HG03575 (cell line): ENCODE data around the gene DNAJB9.

Experiments used
- ATAC-seq: cut with Tn5 transposase; IDR thresholded peaks from one replicate; pipeline ENCODE4 v1.9.1; 2021; ENCODE audit not compliant: unreplicated experiment, insufficient number of reproducible peaks, low FRiP score; ENCODE audit errors: extremely low read depth

Gene DNAJB9

DNA sequence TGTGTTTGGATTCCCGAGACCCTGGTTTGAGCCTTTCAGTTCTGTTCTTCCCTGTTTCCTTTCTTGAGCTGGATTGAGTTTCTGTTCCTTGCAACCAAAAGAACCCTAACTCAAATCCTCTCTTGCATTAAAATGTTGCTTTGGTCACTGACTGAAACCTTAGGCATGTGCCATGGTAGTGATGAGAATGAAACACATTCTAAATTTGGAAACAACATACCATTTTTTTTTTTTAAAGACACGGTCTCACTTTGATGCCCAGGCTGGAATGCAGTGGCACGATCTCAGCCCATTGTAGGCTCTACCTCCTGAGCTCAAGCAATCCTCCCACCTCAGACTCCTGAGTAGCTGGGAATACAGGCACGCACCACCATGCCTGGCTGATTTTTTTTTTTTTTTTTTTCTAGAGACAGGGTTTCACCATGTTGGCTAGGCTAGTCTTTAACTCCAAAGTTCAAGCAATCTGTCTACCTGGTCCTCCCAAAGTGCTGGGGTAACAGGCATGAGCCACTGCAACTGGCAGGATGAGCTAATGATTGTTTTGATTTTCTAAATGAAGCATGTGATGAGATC lies 8.5 kb upstream of the DNAJB9 start:
- ATAC-seq, result no peak

DNA sequence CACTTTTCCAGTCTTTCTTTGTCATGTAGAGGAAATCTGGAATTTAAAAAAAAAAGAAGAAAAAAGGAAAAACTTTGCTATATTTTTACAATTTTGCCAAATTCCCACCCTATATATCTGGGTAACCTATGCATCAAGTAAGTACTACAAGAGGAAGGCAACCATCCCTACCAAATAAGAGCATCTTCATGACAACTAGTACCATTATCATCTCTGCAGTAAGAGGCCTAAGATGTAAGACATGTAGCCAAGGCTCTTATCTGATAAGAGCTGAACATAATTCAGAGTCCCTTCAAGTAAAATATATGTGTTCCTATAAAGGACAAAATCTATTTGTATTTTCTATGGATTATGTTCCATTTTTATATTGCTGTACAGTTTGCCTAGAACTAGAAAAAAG lies 3.7 kb upstream of the DNAJB9 start:
- ATAC-seq, result no peak

DNA sequence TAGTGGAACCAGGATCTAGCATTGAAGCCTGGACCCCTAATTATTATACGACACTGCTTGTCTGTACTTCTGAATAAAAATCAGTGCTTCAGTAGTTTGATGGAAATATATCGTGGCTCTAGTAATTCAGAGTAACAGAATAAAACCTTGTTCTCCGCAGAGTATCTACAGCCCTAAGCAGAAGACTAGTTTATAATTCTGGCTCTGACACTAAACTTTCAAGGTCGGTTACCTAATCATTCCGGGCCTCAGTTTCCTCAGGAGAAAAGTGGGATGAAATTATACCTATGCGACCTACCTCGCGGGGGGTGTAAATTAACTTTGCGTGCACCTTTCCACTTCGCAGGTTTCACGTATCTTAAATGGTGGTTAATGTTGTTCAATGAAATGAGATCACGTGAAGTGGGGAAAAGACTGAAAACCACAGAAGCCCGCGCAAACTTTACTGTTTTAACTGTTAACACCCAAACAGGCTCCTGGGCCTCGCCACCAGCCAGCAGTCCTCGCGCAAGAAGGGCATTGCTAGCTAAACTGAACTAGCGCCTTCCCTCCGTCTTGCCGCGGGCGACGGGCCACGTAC lies 783 bp upstream of the DNAJB9 start:
- no peak for ATAC-seq

DNA sequence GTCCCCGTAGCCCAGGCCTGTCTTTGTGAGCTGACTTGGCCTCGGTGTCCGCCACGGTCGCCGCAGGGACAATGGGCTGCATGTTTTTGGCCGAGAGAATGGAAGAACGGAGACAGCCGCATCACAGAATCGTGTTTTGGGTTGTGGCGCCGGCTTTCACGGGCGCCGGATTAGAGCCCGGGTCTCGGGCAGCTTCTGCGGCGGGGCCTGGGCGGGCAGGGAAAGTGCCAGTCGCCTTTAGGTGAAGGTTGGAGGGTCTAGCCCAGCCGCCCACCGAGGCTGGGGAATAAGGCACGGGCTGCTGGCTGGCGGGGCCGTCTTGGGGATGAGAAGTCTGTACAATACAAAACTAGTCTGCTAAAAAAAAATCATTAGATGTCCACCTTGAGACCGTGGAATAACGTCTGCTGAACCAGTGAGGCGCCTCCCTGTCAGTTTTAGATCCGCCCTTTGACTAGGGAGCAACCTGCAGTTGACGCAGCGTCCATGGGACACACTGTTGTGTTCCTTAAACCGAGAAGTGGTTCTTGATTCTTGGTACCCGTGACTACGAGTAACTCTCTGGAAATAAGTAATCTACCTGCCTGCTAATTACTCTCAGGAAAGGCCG lies 577 bp downstream of the DNAJB9 start:
- no peak for ATAC-seq

DNA sequence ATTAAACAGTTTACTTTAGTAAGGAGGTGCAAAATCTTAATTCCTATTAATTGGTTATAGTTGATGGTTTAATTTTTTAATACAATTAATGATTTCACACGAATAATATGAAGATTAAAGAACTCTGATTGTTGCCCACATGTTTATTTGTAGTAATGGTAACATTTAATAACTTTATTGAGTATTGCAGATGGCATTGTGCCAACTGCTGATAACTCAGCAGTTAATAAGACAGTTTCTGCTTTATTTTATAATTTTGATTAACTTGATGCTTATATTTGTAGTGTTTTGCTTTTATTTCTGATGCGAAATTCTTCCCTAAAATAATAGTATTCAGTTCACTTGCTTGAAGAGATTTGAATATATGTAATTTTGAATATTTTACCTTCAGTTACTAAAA lies 2.8 kb downstream of the DNAJB9 start:
- no peak for ATAC-seq

DNA sequence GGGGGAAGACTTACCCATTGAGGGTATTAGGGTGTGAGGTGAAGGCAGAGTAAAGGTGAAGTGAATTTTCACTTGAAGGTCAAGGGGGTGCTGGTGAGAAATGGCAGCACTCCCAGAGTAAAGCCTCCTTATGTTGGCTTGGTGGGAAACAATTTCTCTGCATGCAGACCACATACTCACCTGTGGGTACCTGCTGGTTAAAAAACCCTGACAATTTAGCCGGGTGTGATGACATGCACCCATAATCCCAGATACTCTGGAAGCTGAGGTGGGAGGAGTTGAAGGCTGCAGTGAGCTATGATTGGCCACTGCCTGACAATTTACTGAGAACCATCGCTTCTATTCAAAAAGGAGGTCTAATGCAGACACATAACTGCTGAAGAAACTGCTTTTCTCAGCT lies 5.5 kb downstream of the DNAJB9 start:
- ATAC-seq, result no peak

DNA sequence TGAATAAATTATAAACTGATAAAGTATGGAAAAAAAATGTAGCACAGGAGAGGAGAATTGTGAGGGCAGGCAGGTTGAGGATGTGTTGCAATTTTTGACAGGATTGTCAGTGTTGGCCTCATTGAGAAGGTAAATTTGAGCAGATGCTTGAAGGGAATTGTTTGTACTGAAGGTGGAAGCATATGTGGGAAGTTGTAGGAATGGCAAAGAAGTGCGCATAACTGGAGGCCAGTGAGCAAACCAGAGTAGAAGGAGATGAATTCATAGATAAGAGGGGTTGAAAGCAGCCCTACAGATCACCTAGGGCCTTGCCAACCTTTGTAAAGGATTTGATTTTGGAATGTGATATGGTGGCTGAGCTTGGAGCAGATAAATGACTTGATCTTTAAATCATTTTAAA lies 6.4 kb downstream of the DNAJB9 start:
- ATAC-seq, result no peak

DNA sequence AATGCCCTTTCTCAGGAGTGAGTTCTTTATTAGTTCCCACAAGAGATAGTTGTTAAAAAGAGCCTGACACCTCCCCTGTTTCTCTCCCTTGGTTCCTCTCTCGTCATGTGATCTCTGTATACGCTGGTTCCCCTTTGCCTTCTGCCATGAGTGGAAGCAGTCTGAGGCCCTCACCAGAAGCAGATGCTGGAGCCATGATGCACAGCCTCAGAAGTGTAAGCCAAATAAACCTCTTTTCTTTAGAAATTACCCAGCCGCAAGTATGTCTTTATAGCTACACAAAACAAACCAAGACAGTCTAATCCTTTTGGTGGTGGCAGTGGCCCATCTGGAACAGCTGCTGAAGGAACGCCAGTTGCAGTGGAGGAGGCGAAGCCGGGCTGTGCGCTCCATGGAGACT lies 9.3 kb downstream of the DNAJB9 start:
- ATAC-seq, result no peak

DNA sequence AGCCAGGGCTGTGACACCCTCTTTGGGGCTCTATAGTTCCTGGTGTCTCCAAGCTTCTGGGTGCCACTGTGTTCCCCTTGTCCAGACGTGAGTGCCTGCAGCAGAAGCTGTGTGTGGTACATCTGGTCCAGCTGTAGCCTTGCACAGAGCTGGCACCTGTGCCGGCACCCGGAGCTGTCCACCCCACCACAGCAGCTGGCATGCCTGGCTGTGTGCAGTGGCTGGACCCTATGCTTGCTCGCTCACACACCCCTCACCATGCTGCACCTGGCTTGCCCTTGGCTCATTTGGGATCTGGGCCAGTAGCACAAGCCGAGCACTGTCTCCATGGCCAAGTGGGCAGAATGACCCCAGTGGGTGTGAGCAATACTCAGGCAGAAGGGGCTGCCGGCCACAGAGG lies 10.6 kb downstream of the DNAJB9 start:
- ATAC-seq, result no peak

DNA sequence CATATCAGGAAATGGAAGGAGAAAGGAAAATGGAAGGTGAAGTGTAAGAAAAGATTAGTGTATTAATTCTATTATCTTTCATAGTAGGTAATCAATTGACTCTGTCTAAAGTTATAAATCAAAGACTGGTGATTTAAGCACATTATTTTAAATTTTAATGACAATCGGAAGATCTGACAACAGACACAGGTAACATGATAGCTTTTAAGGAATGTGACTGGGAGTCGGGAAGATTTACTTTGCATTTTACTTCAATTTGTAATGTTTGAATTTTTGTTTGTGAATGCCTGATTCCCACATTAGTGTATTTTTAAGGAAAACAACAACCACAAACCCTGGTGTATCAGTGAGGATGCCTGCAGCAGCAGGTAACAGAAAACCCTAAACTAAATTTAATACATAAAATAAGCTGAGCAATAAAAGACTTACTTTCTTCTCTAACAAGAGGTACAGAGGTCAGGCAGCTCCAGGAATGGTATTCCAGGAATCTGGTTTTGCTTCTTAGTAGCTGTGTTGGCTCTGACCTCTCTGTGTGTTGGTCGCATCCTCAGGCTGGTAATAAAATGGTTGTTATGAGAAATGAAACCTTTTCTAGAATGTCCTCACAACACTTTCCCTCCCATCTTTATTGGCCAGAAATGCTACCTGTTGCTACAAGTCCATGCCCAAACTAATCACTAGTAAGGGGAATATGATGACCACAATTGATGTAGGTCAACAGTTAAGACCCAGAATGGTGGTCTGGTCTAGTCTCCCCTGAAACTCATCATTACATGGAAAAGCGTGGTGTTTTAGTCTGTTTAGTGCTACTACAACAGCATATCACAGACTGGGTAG lies 12.2 kb downstream of the DNAJB9 start:
- ATAC-seq, result no peak

DNA sequence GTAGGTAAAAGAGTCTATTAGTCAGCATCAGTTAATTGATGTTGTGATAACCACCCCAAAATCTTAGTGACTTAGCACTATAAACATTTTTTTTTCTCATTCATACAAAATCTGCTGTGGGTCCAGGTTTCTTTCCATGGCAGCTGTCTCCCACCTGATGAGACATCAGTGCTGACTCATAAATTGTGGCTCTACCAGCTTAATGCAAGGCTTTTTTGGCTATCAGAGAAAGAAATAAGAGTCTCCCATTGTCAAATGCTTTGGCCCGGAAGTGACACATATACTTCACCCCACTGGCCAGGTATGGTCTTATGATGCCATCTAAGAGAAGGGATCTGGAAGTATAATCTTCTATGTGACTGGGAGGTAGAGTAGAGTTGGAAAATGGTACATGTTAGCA lies 14.5 kb downstream of the DNAJB9 start:
- ATAC-seq, result no peak

DNA sequence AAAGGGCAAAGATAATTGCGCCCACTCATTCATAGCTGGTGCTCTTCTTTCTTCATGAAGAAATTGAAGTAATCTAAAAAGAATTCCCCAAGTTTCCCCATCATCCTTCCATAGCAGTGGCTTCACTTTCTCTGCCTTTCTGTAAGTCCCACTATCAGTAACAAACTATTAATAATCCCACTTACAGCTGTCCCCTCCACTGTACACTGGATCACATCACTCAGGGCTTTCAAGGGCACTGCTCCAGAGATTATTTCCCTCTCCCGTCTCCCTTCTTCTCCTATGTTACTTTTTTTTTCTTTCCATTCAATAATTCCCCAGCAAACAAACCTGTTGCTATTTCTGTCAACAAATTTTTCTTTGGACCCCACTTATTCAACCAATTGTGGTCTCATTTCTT lies 16.2 kb downstream of the DNAJB9 start:
- ATAC-seq, result no peak

DNA sequence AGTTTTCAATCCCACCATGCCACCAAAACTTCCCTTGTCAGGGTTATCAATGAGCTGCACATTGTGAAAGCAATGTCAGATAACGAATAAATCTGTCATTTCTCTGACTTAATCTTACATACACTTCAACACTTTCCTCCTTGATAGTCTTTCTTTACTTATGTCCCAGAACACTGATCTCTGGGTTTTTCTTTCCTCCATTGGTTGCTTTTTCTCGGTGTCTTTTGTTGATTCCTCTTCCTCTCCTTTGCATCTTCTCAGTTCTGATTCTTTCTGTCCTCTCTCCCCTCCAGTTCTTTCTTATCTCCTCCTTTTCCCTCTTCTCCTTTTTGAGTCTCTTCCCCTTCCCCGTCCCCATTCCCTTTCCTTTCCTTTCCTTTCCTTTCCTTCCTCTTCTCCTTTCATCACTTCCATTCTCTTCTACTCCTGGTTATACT lies 16.6 kb downstream of the DNAJB9 start:
- no peak for ATAC-seq

DNA sequence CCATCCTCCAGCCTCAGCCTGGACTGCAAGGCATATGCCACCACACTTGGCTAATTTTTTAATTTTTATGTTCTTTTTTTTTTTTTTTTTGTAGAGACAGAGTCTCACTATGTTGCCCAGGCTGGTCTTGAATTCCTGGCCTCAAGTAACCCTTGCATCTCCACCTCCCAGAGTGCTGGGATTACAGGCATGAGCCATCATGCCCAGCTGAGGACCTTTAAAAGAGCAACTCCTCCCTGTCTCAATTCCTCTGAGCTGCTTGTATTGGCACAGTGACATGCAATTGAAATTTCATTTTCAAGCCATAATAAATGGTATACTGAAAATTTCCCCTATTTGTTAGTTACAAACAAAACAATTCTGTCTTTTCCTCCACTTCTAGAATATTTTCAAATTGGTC lies 19.5 kb downstream of the DNAJB9 start:
- no peak for ATAC-seq

DNA sequence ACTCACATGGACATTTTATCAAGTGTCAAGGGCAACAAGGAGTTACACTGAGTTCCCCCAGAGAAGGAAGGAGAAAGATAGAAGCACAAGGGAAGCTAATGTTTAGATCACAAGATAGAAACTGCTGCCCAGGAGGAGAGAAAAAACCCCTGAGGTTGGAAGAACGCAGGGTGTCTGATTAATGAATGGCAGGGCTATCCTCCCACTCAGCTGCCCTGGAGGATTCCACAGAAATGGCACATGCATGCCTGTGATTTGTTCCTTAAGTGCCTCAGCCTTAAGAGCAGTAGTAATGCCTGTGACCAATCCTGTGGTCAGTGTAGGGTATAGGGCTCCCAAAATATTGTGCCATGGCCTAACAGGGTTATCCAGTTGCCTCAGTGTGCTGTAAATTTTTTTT lies 20.2 kb downstream of the DNAJB9 start:
- ATAC-seq, result no peak

DNA sequence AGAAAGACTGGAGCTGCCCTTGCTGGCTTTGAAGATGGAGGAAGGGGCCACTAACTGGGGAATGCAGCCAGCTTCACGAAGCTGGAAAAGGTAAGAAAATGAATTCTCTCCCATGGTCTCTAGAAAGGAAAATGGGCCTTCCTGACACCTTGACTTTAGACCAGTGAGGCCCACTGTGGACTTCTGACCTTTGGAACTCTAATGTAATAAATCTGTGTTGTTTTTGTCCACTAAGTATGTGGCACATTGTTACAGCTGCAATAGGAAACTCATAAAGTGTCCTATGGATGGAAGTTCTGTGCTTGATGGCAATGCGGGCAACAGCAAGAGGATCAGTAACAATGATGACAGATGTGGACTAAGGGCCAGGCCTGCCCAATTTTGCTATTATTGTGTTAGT lies 20.9 kb downstream of the DNAJB9 start:
- ATAC-seq, result no peak

DNA sequence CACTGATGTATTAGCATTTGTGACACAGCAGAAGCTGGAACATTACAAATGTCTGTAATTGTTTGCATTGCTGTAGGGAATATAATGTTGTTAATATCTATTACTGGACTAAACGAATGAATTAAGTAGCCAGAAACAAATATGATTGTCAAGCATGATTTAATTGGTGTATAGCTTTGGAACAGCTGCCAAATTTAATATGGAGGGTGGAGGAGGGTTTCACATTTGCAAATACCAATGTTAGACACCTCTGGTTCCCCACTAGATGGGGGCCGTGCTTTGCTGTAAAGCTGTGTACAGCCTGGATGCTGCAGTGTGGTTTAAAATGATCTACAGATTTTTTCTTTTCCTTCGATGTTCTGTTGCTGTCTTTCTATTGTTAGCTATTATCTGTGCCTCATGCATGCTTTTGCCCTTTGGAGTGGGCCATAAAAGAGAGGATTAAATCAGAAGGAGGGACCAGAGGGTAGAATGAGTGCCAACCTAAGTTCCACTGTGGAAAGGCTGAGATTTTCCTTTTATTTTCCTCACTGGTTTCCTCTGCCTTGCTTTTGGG lies 23.1 kb downstream of the DNAJB9 start:
- no peak for ATAC-seq

DNA sequence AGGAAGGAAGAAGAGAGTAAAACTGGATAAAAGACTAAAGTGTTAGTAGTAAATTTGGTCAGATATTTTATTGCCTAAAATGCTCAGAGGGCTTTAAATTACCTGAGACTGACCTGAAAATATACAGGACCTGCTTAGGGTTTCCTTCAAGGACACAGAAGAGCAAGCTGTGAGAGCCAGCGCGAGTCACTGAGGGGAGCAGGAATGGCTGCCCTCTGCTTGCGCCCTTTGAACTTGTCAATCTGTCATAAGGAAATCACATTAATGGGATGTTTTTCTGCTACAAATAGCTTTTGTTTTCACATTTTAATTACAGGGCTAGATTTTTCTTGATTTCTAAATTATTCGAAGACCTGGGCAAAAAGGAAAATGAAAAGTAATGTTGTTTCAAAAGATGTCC lies 26.9 kb downstream of the DNAJB9 start:
- ATAC-seq, result no peak

DNA sequence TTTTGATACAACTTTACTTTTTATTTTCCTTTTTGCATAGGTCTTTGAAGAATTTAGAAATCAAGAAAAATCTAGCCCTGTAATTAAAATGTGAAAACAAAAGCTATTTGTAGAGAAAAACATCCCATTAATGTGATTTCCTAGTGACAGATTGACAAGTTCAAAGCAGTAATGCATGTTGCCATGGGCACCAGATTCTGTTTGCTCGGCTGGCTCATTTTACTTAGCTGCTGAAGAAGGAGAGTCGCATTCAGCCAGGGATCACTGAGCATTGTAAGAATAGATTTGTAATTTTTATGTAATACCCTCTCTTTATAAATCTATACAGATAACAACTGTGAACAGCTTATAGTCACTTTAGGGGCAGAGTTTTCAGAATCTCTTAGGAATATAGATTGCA lies 28.5 kb downstream of the DNAJB9 start:
- ATAC-seq, result no peak
